ENCODE data around the gene KHK.
A peak's percentile ranks its signal among the peaks of the same experiment; 100 is the strongest.

Gene KHK

DNA sequence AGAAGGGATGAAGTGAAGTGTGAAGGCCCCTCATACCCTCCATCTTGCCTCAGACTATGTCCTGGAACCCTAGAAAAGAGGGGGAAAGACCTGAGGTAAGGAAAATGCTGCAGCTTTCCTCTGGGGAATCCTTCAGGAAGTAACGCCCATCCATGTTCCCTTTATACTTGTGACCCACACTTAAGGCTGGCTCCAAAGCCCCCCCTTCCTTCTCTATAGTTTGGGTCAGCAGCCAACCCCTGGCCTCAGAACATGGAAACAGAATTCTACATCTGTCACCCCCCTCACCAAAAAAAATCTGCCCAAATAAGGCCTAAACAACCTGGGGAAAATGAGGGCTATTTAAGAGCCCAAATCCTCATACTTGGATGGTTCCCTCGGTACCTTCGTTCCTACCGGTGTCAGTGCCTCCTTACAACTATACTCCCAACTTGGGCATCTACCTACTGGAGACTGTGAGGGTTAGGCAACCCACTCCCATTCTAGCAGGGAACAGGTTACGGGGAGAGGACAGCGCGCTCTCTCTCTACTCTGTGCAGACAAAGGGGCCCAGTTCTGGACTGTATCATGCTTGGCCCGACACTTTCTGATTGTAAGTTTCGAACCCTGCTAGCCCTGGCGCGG is 15.8 kb upstream of the KHK start:
- H3K27me3 ChIP-seq (ENCODE audit: insufficient read depth, low read length): no peaks in the 10 kb centered on the region
- TF ChIP-seq EZH2 (IDR thresholded peaks at IDR 0.05; ENCODE audit: borderline replicate concordance, low read length): no peak
- TF ChIP-seq, protein P1, sequence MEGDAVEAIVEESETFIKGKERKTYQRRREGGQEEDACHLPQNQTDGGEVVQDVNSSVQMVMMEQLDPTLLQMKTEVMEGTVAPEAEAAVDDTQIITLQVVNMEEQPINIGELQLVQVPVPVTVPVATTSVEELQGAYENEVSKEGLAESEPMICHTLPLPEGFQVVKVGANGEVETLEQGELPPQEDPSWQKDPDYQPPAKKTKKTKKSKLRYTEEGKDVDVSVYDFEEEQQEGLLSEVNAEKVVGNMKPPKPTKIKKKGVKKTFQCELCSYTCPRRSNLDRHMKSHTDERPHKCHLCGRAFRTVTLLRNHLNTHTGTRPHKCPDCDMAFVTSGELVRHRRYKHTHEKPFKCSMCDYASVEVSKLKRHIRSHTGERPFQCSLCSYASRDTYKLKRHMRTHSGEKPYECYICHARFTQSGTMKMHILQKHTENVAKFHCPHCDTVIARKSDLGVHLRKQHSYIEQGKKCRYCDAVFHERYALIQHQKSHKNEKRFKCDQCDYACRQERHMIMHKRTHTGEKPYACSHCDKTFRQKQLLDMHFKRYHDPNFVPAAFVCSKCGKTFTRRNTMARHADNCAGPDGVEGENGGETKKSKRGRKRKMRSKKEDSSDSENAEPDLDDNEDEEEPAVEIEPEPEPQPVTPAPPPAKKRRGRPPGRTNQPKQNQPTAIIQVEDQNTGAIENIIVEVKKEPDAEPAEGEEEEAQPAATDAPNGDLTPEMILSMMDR (IDR thresholded peaks at IDR 0.05; ENCODE audit: low read length): no peak
- H2AFZ ChIP-seq (ENCODE audit: low read length): no peak overlapping the region
- H3K9me2 ChIP-seq (ENCODE audit: low read depth, low read length): no peaks in the 10 kb centered on the region
- H3K27ac ChIP-seq (ENCODE audit: low read depth, low read length, poor library complexity, severe bottlenecking): no peak overlapping the region
- H3K4me3 ChIP-seq (ENCODE audit: low read depth, low read length, poor library complexity, severe bottlenecking): peak overlapping the region; percentile 97
- H3K4me1 ChIP-seq (ENCODE audit: insufficient read depth, low read length, severe bottlenecking): peaks cover 47% of the 10 kb centered on the region
- no peaks in the 10 kb centered on the region for H3K9me3 ChIP-seq (ENCODE audit: low read length)
- no peaks in the 10 kb centered on the region for H3F3A ChIP-seq (ENCODE audit: insufficient read depth, low read length)
- no peaks in the 10 kb centered on the region for H4K20me1 ChIP-seq (ENCODE audit: insufficient read depth, low read length)
- peak overlapping the region; percentile 90 for H3K4me2 ChIP-seq (ENCODE audit: low read length)
- H3K9ac ChIP-seq (ENCODE audit: low read length): peak overlapping the region; percentile 88
- peaks cover 13% of the 10 kb centered on the region; the same call in 1 of the 2 replicates for H3K79me2 ChIP-seq (ENCODE audit: insufficient read depth, low read length)
- peaks cover 38% of the 10 kb centered on the region; the same call in 1 of the 2 replicates for H3K36me3 ChIP-seq (ENCODE audit: insufficient read depth, low read length)

DNA sequence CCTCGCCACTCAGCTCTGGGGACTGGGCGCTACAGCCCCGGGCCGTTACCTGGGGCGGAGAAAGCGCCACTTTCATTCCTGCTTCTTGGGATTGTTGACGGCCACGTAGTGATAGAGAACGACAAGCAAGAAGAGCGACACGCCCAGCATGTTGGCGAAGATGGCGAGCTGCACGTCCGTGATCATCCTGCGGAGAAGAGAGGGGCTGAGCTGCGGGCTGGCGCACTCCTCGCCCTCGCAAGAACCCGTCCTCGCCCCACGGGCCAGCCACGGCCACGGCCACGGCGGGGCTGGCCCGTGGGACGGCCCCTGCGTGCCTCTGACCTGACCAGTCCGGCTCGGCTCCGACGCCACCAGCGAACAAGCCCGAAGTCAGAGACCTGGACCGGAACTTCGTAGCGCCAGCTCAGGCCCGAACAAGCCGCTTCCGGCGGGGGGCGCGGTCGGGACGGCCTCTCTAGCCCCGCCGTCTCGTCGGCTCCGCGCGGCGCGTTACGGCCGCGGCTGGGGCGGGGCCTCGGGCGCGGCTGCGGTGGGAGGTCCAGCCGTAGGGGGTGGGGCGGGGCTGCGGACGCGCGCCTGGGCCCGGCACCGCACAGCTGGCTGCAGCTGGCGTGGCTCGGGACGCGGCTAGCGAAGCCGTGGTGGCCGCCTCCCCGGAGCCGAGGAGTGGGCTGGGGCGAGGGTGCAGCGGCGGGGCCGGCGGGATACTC is 15.1 kb upstream of the KHK start, which contains the start of gene OST4:
Gene OST4 (minus strand): TSS at position 378 of the 713 bp plus-strand sequence.
- H3K4me3 ChIP-seq (ENCODE audit: low read depth, low read length, poor library complexity, severe bottlenecking): peak within 1 kb of the TSS; percentile 97
- no peaks in the 10 kb centered on the region for H3K27me3 ChIP-seq (ENCODE audit: insufficient read depth, low read length)
- peaks cover 48% of the 10 kb centered on the region for H3K4me1 ChIP-seq (ENCODE audit: insufficient read depth, low read length, severe bottlenecking)
- TF ChIP-seq, protein P1 (IDR thresholded peaks at IDR 0.05; ENCODE audit: low read length): no peak
- TF ChIP-seq EZH2 (IDR thresholded peaks at IDR 0.05; ENCODE audit: borderline replicate concordance, low read length): no peak
- no peak within 1 kb of the TSS for H2AFZ ChIP-seq (ENCODE audit: low read length)
- peaks cover 13% of the 10 kb centered on the region; the same call in 1 of the 2 replicates for H3K79me2 ChIP-seq (ENCODE audit: insufficient read depth, low read length)
- no peaks in the 10 kb centered on the region for H3K9me3 ChIP-seq (ENCODE audit: low read length)
- H3K9ac ChIP-seq (ENCODE audit: low read length): peak within 1 kb of the TSS; percentile 88
- H3K4me2 ChIP-seq (ENCODE audit: low read length): peak within 1 kb of the TSS; percentile 90
- peak within 1 kb of the TSS; percentile 29 for H3K27ac ChIP-seq (ENCODE audit: low read depth, low read length, poor library complexity, severe bottlenecking)
- no peaks in the 10 kb centered on the region for H3F3A ChIP-seq (ENCODE audit: insufficient read depth, low read length)
- peaks cover 34% of the 10 kb centered on the region; the same call in 1 of the 2 replicates for H3K36me3 ChIP-seq (ENCODE audit: insufficient read depth, low read length)
- no peaks in the 10 kb centered on the region for H3K9me2 ChIP-seq (ENCODE audit: low read depth, low read length)
- no peaks in the 10 kb centered on the region for H4K20me1 ChIP-seq (ENCODE audit: insufficient read depth, low read length)

DNA sequence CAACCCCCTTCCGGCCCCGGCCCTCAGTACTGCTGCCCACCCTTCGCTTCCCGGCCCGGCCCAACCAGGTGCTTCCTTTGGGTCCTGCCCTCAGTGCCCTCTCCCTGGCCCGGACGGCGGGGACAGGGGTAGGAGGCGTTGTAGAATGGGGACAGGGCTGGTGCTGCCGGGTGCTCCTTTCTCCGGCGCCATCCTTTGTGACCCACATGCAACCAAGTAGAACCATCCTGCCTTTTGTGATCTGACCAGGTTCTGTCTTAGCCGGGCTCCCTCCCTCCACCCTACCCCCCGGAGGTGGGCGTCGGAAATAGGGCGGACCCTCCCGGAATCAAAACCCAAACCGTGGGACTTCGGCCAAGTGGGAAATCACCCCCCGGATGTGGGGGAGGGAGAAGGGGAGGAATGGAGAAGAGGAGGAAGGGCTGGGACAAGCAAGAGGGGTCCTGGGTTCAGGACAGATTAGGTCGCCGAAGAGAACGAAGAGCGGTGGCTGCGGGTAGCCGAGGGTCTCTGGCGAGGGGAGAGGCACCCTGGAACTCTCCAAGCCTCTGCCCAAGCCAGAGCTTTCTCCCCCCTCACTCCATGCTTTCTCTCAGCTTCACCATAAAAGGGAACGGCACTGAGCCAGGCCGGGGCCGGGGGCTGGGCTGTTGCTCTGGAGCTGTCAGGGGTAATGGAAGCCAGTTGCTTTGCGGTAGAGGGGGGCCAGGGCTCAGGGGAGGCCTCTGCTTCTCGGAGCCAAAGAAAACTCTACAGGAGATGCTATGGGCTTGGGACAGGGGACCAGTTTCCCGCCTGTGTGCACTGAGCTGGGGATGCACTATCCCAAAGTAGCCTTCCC is 14.4 kb upstream of the KHK start:
- H3K4me2 ChIP-seq (ENCODE audit: low read length): peak overlapping the region; percentile 81
- H3K27me3 ChIP-seq (ENCODE audit: insufficient read depth, low read length): no peaks in the 10 kb centered on the region
- peaks cover 32% of the 10 kb centered on the region; the same call in 1 of the 2 replicates for H3K36me3 ChIP-seq (ENCODE audit: insufficient read depth, low read length)
- peaks cover 48% of the 10 kb centered on the region for H3K4me1 ChIP-seq (ENCODE audit: insufficient read depth, low read length, severe bottlenecking)
- peaks cover 13% of the 10 kb centered on the region; the same call in 1 of the 2 replicates for H3K79me2 ChIP-seq (ENCODE audit: insufficient read depth, low read length)
- no peak for TF ChIP-seq EZH2 (IDR thresholded peaks at IDR 0.05; ENCODE audit: borderline replicate concordance, low read length)
- TF ChIP-seq, protein P1 (IDR thresholded peaks at IDR 0.05; ENCODE audit: low read length): no peak
- H2AFZ ChIP-seq (ENCODE audit: low read length): no peak overlapping the region
- no peaks in the 10 kb centered on the region for H3F3A ChIP-seq (ENCODE audit: insufficient read depth, low read length)
- peak overlapping the region; percentile 29 for H3K27ac ChIP-seq (ENCODE audit: low read depth, low read length, poor library complexity, severe bottlenecking)
- H3K4me3 ChIP-seq (ENCODE audit: low read depth, low read length, poor library complexity, severe bottlenecking): peak overlapping the region; percentile 97
- no peaks in the 10 kb centered on the region for H3K9me2 ChIP-seq (ENCODE audit: low read depth, low read length)
- no peaks in the 10 kb centered on the region for H4K20me1 ChIP-seq (ENCODE audit: insufficient read depth, low read length)
- H3K9me3 ChIP-seq (ENCODE audit: low read length): no peaks in the 10 kb centered on the region
- H3K9ac ChIP-seq (ENCODE audit: low read length): peak overlapping the region; percentile 51

All from OCI-LY1 (cell line).